Neuronal stem cell (in vitro differentiated cells): ENCODE measurements around the gene NAV2.

Experiments used
- DNase-seq: peaks from one replicate; pipeline ENCODE4 v3.0.0-alpha.2; 2013; ENCODE audit warnings: low spot score
- H2AFZ ChIP-seq: one replicate; pipeline ENCODE4 v1.6.1; 2013; ENCODE audit warnings: mild to moderate bottlenecking, low read length, inconsistent platforms
- H2AK5ac ChIP-seq: 2 replicates; pipeline ENCODE4 v1.6.1; 2013; ENCODE audit warnings: low read depth, mild to moderate bottlenecking, inconsistent platforms, low read length, moderate library complexity, mixed read lengths
- H2BK120ac ChIP-seq: 2 replicates; pipeline ENCODE4 v1.6.1; 2013; ENCODE audit warnings: low read depth, mild to moderate bottlenecking, inconsistent platforms, low read length, moderate library complexity, mixed read lengths
- H2BK12ac ChIP-seq: one replicate; pipeline ENCODE4 v1.6.1; 2013; ENCODE audit warnings: low read length, inconsistent platforms
- H2BK15ac ChIP-seq: 2 replicates; pipeline ENCODE4 v1.6.1; 2013; ENCODE audit warnings: mild to moderate bottlenecking, low read length, inconsistent platforms, mixed read lengths
- H2BK5ac ChIP-seq: one replicate; pipeline ENCODE4 v1.6.1; 2013; ENCODE audit warnings: inconsistent platforms, mild to moderate bottlenecking, low read length, moderate library complexity
- H3K14ac ChIP-seq: one replicate; pipeline ENCODE4 v1.6.1; 2013; ENCODE audit warnings: low read length, inconsistent platforms
- H3K18ac ChIP-seq: 2 replicates; pipeline ENCODE4 v1.6.1; 2013; ENCODE audit warnings: low read length, inconsistent platforms
- H3K23ac ChIP-seq: 2 replicates; pipeline ENCODE4 v1.6.1; 2013; ENCODE audit warnings: low read depth, mild to moderate bottlenecking, mixed read lengths, low read length, inconsistent platforms; ENCODE audit not compliant: poor library complexity
- H3K27ac ChIP-seq: replicated peaks from 3 replicates; pipeline ENCODE4 v1.5.1; 2013; ENCODE audit warnings: low read length, inconsistent platforms
- H3K27me3 ChIP-seq, 3 experiments: 2 replicates each; pipeline ENCODE4 v1.6.1; 2013; ENCODE audit warnings: low read length in 3 of 3, mild to moderate bottlenecking in 2 of 3, inconsistent platforms in 1 of 3, low read depth in 1 of 3, mixed read lengths in 1 of 3, moderate library complexity in 1 of 3; ENCODE audit not compliant: control insufficient read depth in 3 of 3, insufficient read depth in 3 of 3
- H3K36me3 ChIP-seq, 2 donors: replicated peaks in 1 of 2; 2 replicates each; pipeline ENCODE4 v1.6.1; 2013; ENCODE audit warnings: low read length in 2 of 2; ENCODE audit not compliant: control insufficient read depth in 2 of 2, insufficient read depth in 2 of 2
- H3K4ac ChIP-seq: 2 replicates; pipeline ENCODE4 v1.6.1; 2013; ENCODE audit warnings: inconsistent platforms, mild to moderate bottlenecking, low read length, moderate library complexity
- H3K4me1 ChIP-seq, 2 donors: 1 replicate in 1 of 2; 2 replicates in 1 of 2; pipeline ENCODE4 v1.6.1; 2013; ENCODE audit warnings: low read length in 2 of 2, low read depth in 1 of 2; ENCODE audit not compliant: control insufficient read depth in 2 of 2, insufficient read depth in 1 of 2
- H3K4me2 ChIP-seq: one replicate; pipeline ENCODE4 v1.6.1; 2013; ENCODE audit warnings: mild to moderate bottlenecking, low read length, inconsistent platforms; ENCODE audit not compliant: insufficient read depth, poor library complexity, severe bottlenecking
- H3K4me3 ChIP-seq, 2 donors: 2 replicates each; pipeline ENCODE4 v1.5.1; 2013; ENCODE audit warnings: low read length in 2 of 2, mild to moderate bottlenecking in 2 of 2, inconsistent platforms in 1 of 2, moderate library complexity in 1 of 2
- H3K79me1 ChIP-seq: one replicate; pipeline ENCODE4 v1.6.1; 2013; ENCODE audit warnings: low read depth, mild to moderate bottlenecking, inconsistent platforms, low read length, moderate library complexity
- H3K9ac ChIP-seq: one replicate; pipeline ENCODE4 v1.6.1; 2013; ENCODE audit warnings: mild to moderate bottlenecking, low read depth, low read length, inconsistent platforms; ENCODE audit not compliant: poor library complexity
- H3K9me3 ChIP-seq, 2 donors: replicated peaks in 1 of 2; 2 replicates each; pipeline versions ENCODE3 to v1.6.1; 2013; ENCODE audit warnings: low read length in 2 of 2, mild to moderate bottlenecking in 2 of 2, inconsistent platforms in 1 of 2, low read depth in 1 of 2, mixed read lengths in 1 of 2, moderate library complexity in 1 of 2; ENCODE audit not compliant: control insufficient read depth in 2 of 2, insufficient read depth in 1 of 2
- H4K8ac ChIP-seq: one replicate; pipeline ENCODE4 v1.6.1; 2013; ENCODE audit warnings: low read depth, mild to moderate bottlenecking, inconsistent platforms, low read length, moderate library complexity
- H4K91ac ChIP-seq: one replicate; pipeline ENCODE4 v1.6.1; 2013; ENCODE audit warnings: low read length, low read depth, mild to moderate bottlenecking, inconsistent platforms; ENCODE audit not compliant: poor library complexity
- WGBS, 2 donors: extraction: QIAGEN DNeasy Blood & Tissue Kit; methylation state at CpG; one replicate each; pipeline ENCODE4 v1.1.7; 2013; ENCODE audit warnings: missing lambda C conversion rate in 2 of 2, mixed read lengths in 1 of 2; ENCODE audit not compliant: insufficient read length in 2 of 2, insufficient replicate concordance in 1 of 2; ENCODE audit errors: extremely low coverage in 2 of 2; 5-methylcytosine and 5-hydroxymethylcytosine counted together

Gene NAV2

GRCh38 chr11:20015529-20016427 lies 303.1 kb downstream of the NAV2 start:
- Histone ChIP-seq H3K14ac (no peak overlapping the region), H3K23ac (no peak overlapping the region), H2AK5ac (no peak overlapping the region), H3K9me3 (no peaks in the 10 kb centered on the region), H4K8ac (no peak overlapping the region), H2BK120ac (no peak overlapping the region), H3K4me3 (no peak overlapping the region), H3K27me3 (no peaks in the 10 kb centered on the region), H3K4ac (no peak overlapping the region), H2BK12ac (no peak overlapping the region), H3K4me1 (peaks cover 3 to 8% of the 10 kb centered on the region in 2 donors), H3K9ac (no peak overlapping the region), H3K79me1 (no peaks in the 10 kb centered on the region), H4K91ac (no peak overlapping the region), H3K4me2 (no peak overlapping the region), H3K18ac (no peak overlapping the region), H3K36me3 (no peaks in the 10 kb centered on the region), H2AFZ (no peak overlapping the region), H2BK15ac (no peak overlapping the region), H2BK5ac (no peak overlapping the region), H3K27ac (no peak overlapping the region)
- WGBS, 2 donors = no CpG with 5 or more reads among the region's 14 CpGs
- no peak for DNase-seq

GRCh38 chr11:20016526-20016925 lies 303.9 kb downstream of the NAV2 start:
- no peak overlapping the region for H2BK120ac ChIP-seq
- H3K79me1 ChIP-seq = no peaks in the 10 kb centered on the region
- no CpG with 5 or more reads among the region's 3 CpGs for WGBS, 2 donors
- no peak overlapping the region for H3K18ac ChIP-seq
- no peaks in the 10 kb centered on the region for H3K36me3 ChIP-seq
- no peak overlapping the region for H3K14ac ChIP-seq
- no peak for DNase-seq
- no peak overlapping the region for H3K4me3 ChIP-seq
- H4K91ac ChIP-seq = no peak overlapping the region
- no peak overlapping the region for H3K9ac ChIP-seq
- no peak overlapping the region for H4K8ac ChIP-seq
- no peaks in the 10 kb centered on the region for H3K27me3 ChIP-seq
- no peak overlapping the region for H3K4ac ChIP-seq
- no peak overlapping the region for H2BK12ac ChIP-seq
- H2BK15ac ChIP-seq = no peak overlapping the region
- H3K4me1 ChIP-seq = peaks cover 6 to 10% of the 10 kb centered on the region in 2 donors
- no peak overlapping the region for H2AK5ac ChIP-seq
- no peaks in the 10 kb centered on the region for H3K9me3 ChIP-seq
- no peak overlapping the region for H3K23ac ChIP-seq
- no peak overlapping the region for H3K4me2 ChIP-seq
- H2AFZ ChIP-seq = no peak overlapping the region
- H3K27ac ChIP-seq = no peak overlapping the region
- no peak overlapping the region for H2BK5ac ChIP-seq

- H2BK5ac ChIP-seq = no peak overlapping the region
- H4K8ac ChIP-seq = no peak overlapping the region
- H3K79me1 ChIP-seq = no peaks in the 10 kb centered on the region
- DNase-seq = no peak
- no peaks in the 10 kb centered on the region for H3K27me3 ChIP-seq
- H2BK12ac ChIP-seq = no peak overlapping the region
- no peak overlapping the region for H3K14ac ChIP-seq
- no peak overlapping the region for H3K4me2 ChIP-seq
- no peak overlapping the region for H3K18ac ChIP-seq
- no peak overlapping the region for H3K27ac ChIP-seq
- H3K4ac ChIP-seq = no peak overlapping the region
- H2AK5ac ChIP-seq = no peak overlapping the region
- H3K9me3 ChIP-seq = no peaks in the 10 kb centered on the region
- no CpG with 5 or more reads among the region's 4 CpGs for WGBS, 2 donors
- H2AFZ ChIP-seq = no peak overlapping the region
- H3K23ac ChIP-seq = no peak overlapping the region
- no peak overlapping the region for H3K9ac ChIP-seq
- peaks cover 10 to 17% of the 10 kb centered on the region in 2 donors for H3K4me1 ChIP-seq
- no peak overlapping the region for H2BK120ac ChIP-seq
- no peak overlapping the region for H4K91ac ChIP-seq
- no peaks in the 10 kb centered on the region for H3K36me3 ChIP-seq
- H3K4me3 ChIP-seq = no peak overlapping the region
- H2BK15ac ChIP-seq = no peak overlapping the region
Measured at GRCh38 chr11:20017320-20017719, 304.7 kb downstream of the NAV2 start.

- Histone ChIP-seq H3K18ac (no peak overlapping the region), H3K9ac (no peak overlapping the region), H2BK15ac (no peak overlapping the region), H3K4me1 (peaks cover 17 to 31% of the 10 kb centered on the region in 2 donors), H4K8ac (no peak overlapping the region), H2BK120ac (no peak overlapping the region), H3K9me3 (no peaks in the 10 kb centered on the region), H3K4me2 (no peak overlapping the region), H3K23ac (no peak overlapping the region), H2BK5ac (no peak overlapping the region), H3K36me3 (no peaks in the 10 kb centered on the region), H3K4me3 (no peak overlapping the region), H4K91ac (no peak overlapping the region), H3K27ac (no peak overlapping the region), H3K27me3 (peaks cover 0 to 11% (median 0%) of the 10 kb centered on the region in 3 experiments), H2BK12ac (no peak overlapping the region), H3K79me1 (no peaks in the 10 kb centered on the region), H2AK5ac (no peak overlapping the region), H3K14ac (no peak overlapping the region), H3K4ac (no peak overlapping the region), H2AFZ (no peak overlapping the region)
- WGBS, 2 donors = no CpG with 5 or more reads among the region's 3 CpGs
- no peak for DNase-seq
Measured at GRCh38 chr11:20020198-20020597, 307.6 kb downstream of the NAV2 start.
